Tibial nerve (tissue), 4 donors: ENCODE measurements around the gene COL6A5.

ENCODE experiments used
- EP300 ChIP-seq, 2 donors: sonication (generic); formaldehyde crosslinking; IDR thresholded peaks; one replicate each; pipeline ENCODE4 v1.6.1; 2017; ENCODE audit warnings: antibody characterized with exemption in 2 of 2, mild to moderate bottlenecking in 1 of 2
- TF ChIP-seq, protein P1 (sequence below), 5 experiments: fragments of 200-600 bp in 3 of 5; fragments of 450-650 bp in 2 of 5; sonication (generic) in 3 of 5; IDR thresholded peaks; one replicate each; pipeline ENCODE4 v1.5.1; 2016 to 2019; ENCODE audit warnings: antibody characterized with exemption in 5 of 5, mild to moderate bottlenecking in 3 of 5, moderate library complexity in 2 of 5

DNA sequence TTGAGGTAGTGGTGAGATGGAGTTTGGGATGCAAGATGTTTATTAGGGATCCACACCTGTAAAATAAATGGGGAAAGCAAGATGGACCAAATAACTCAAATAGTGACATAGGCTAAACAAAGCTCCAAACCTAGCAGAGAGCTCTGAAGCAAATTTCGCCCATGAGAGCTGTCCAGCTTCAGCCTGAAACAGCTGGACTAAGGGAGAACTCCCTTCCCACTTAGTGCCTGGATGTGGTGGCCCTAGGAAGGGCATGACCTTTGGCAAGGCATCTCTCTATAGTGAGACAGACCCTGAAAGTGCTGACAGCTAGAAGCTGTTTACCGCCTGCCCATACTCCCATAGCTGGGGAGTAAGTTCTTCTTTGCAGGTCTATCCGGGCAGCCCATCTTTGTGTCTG lies 48.1 kb downstream of the COL6A5 start:
- TF ChIP-seq EP300 (IDR thresholded peaks at IDR 0.05) = no peak
- TF ChIP-seq, protein P1, sequence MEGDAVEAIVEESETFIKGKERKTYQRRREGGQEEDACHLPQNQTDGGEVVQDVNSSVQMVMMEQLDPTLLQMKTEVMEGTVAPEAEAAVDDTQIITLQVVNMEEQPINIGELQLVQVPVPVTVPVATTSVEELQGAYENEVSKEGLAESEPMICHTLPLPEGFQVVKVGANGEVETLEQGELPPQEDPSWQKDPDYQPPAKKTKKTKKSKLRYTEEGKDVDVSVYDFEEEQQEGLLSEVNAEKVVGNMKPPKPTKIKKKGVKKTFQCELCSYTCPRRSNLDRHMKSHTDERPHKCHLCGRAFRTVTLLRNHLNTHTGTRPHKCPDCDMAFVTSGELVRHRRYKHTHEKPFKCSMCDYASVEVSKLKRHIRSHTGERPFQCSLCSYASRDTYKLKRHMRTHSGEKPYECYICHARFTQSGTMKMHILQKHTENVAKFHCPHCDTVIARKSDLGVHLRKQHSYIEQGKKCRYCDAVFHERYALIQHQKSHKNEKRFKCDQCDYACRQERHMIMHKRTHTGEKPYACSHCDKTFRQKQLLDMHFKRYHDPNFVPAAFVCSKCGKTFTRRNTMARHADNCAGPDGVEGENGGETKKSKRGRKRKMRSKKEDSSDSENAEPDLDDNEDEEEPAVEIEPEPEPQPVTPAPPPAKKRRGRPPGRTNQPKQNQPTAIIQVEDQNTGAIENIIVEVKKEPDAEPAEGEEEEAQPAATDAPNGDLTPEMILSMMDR (IDR thresholded peaks at IDR 0.05) = no peak
